Measurements from ENCODE around the gene SBNO1. TPM values are rescaled to one million over a fixed set of nuclear protein-coding genes. Genes with fewer than 3 reads are reported as not detected.

SBNO1 gene
- total RNA-seq, 1 donor from 2014 or later = 31.5 TPM

GRCh38 chr12:123286652-123287373, 77.8 kb downstream of the SBNO1 start:
- Histone ChIP-seq H3K4me3 (ENCODE audit: low read depth, low read length) (no peak overlapping the region), H3K36me3 (ENCODE audit: control insufficient read depth, insufficient read depth, low read length) (peaks cover 2% of the 10 kb centered on the region), H3K27me3 (ENCODE audit: control insufficient read depth, insufficient read depth, low read length) (no peaks in the 10 kb centered on the region)
- no peak for DNase-seq (ENCODE audit: low read depth)
- TF ChIP-seq, protein P1, sequence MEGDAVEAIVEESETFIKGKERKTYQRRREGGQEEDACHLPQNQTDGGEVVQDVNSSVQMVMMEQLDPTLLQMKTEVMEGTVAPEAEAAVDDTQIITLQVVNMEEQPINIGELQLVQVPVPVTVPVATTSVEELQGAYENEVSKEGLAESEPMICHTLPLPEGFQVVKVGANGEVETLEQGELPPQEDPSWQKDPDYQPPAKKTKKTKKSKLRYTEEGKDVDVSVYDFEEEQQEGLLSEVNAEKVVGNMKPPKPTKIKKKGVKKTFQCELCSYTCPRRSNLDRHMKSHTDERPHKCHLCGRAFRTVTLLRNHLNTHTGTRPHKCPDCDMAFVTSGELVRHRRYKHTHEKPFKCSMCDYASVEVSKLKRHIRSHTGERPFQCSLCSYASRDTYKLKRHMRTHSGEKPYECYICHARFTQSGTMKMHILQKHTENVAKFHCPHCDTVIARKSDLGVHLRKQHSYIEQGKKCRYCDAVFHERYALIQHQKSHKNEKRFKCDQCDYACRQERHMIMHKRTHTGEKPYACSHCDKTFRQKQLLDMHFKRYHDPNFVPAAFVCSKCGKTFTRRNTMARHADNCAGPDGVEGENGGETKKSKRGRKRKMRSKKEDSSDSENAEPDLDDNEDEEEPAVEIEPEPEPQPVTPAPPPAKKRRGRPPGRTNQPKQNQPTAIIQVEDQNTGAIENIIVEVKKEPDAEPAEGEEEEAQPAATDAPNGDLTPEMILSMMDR (IDR thresholded peaks at IDR 0.05; ENCODE audit: insufficient read depth, low read length, poor library complexity, severe bottlenecking) = no peak

DNA sequence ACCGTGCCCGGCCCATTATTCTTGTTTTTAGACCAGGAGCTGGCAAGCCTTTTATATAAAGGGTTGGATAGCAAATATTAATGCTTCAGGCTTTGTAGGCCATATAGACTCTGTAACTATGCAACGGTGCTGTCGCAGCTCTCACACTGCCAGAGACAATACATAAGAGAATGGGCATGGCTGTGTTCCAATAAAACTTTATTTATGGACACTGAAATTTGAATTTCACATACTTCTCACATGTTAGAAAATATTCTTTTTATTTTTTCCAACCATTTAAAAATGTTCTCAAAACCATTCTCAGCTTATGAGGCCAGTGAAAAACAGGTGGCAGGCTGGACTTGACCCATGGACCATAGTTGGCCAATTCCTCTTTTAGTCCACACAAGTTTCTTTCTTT, 80.0 kb downstream of the SBNO1 start:
- H3K4me3 ChIP-seq (ENCODE audit: low read depth, low read length) = no peak overlapping the region
- no peak for DNase-seq (ENCODE audit: low read depth)
- H3K27me3 ChIP-seq (ENCODE audit: control insufficient read depth, insufficient read depth, low read length) = no peaks in the 10 kb centered on the region
- TF ChIP-seq, protein P1 (IDR thresholded peaks at IDR 0.05; ENCODE audit: insufficient read depth, low read length, poor library complexity, severe bottlenecking) = no peak
- no peaks in the 10 kb centered on the region for H3K36me3 ChIP-seq (ENCODE audit: control insufficient read depth, insufficient read depth, low read length)

GRCh38 chr12:123283461-123283860, 81.2 kb downstream of the SBNO1 start:
- H3K27me3 ChIP-seq (ENCODE audit: control insufficient read depth, insufficient read depth, low read length) = no peaks in the 10 kb centered on the region
- no peaks in the 10 kb centered on the region for H3K36me3 ChIP-seq (ENCODE audit: control insufficient read depth, insufficient read depth, low read length)
- DNase-seq (ENCODE audit: low read depth) = no peak
- H3K4me3 ChIP-seq (ENCODE audit: low read depth, low read length) = no peak overlapping the region
- TF ChIP-seq, protein P1 (IDR thresholded peaks at IDR 0.05; ENCODE audit: insufficient read depth, low read length, poor library complexity, severe bottlenecking) = no peak

DNA sequence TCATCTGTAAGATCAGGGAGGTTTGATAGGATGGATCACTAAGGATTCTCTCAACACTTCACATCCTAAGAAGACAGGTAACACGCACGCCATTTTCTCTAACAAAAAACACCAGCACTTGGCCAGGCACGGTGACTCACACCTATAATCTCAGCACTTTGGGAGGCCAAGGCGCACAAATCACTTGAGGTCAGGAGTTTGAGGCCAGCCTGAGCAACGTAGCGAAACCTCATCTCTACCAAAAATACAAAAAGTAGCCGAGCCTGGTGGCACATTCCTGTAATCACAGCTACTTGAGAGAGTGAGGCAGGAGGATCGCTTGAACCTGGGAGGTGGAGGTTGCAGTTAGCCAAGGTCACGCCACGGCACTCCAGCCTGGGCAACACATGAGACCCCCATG, 82.5 kb downstream of the SBNO1 start:
- Histone ChIP-seq H3K36me3 (ENCODE audit: control insufficient read depth, insufficient read depth, low read length) (no peaks in the 10 kb centered on the region), H3K27me3 (ENCODE audit: control insufficient read depth, insufficient read depth, low read length) (no peaks in the 10 kb centered on the region), H3K4me3 (ENCODE audit: low read depth, low read length) (no peak overlapping the region)
- TF ChIP-seq, protein P1 (IDR thresholded peaks at IDR 0.05; ENCODE audit: insufficient read depth, low read length, poor library complexity, severe bottlenecking) = no peak
- DNase-seq (ENCODE audit: low read depth) = no peak

- TF ChIP-seq, protein P1 (IDR thresholded peaks at IDR 0.05; ENCODE audit: insufficient read depth, low read length, poor library complexity, severe bottlenecking) = no peak
- no peaks in the 10 kb centered on the region for H3K36me3 ChIP-seq (ENCODE audit: control insufficient read depth, insufficient read depth, low read length)
- no peak overlapping the region for H3K4me3 ChIP-seq (ENCODE audit: low read depth, low read length)
- DNase-seq (ENCODE audit: low read depth) = no peak
- H3K27me3 ChIP-seq (ENCODE audit: control insufficient read depth, insufficient read depth, low read length) = no peaks in the 10 kb centered on the region
Measured at GRCh38 chr12:123280971-123281370, 83.7 kb downstream of the SBNO1 start.

DNA sequence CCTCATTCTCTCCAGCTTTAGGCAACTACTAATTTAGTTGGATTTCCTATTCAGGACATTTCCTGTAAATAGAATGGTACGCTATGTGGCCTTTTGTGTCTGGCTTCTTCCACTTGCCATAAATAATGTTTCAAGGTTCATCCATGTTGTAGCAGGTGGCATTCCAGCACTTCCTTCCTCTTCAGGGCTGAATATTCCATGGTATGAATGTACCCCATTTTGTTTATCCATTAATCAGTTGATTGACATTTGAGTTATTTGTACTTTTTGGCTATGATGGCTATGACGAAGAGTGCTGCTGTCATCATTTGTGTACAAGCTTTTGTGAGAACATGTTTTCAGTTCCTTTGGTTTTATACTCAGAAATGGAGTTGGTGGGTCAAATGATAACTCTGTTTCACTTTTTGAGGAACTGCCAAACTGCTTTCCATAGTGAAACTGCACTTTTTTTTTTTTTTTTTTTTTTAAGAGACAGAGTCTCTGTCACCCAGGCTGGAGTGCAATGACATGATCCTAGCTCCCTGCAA, 86.5 kb downstream of the SBNO1 start:
- no peak for DNase-seq (ENCODE audit: low read depth)
- H3K36me3 ChIP-seq (ENCODE audit: control insufficient read depth, insufficient read depth, low read length) = no peaks in the 10 kb centered on the region
- TF ChIP-seq, protein P1 (IDR thresholded peaks at IDR 0.05; ENCODE audit: insufficient read depth, low read length, poor library complexity, severe bottlenecking) = no peak
- H3K4me3 ChIP-seq (ENCODE audit: low read depth, low read length) = no peak overlapping the region
- H3K27me3 ChIP-seq (ENCODE audit: control insufficient read depth, insufficient read depth, low read length) = no peaks in the 10 kb centered on the region

Data from kidney epithelial cell (primary cell).